WTC11 (cell line): ENCODE measurements around the gene LIMCH1.

Experiments
- CBFB ChIP-seq: sonication (generic); formaldehyde crosslinking; IDR thresholded peaks from 2 replicates; pipeline ENCODE4 v1.8.1; 2022; ENCODE audit warnings: mild to moderate bottlenecking, low read depth, missing genetic modification reagents
- CTCF ChIP-seq: fragments of 200-600 bp; IDR thresholded peaks from 2 replicates; pipeline ENCODE4 v1.8.0; 2022; ENCODE audit warnings: antibody characterized with exemption
- E2F1 ChIP-seq: sonication (generic); formaldehyde crosslinking; IDR thresholded peaks from 2 replicates; pipeline ENCODE4 v1.8.0; 2022; ENCODE audit warnings: mild to moderate bottlenecking, missing genetic modification reagents
- MXD4 ChIP-seq: fragments of 250-450 bp; sonication (Bioruptor Pico); IDR thresholded peaks from 2 replicates; pipeline ENCODE4 v1.8.0; 2021; ENCODE audit warnings: mild to moderate bottlenecking, moderate library complexity, borderline replicate concordance
- TP53 ChIP-seq: sonication (generic); formaldehyde crosslinking; IDR thresholded peaks from 2 replicates; pipeline ENCODE4 v1.8.1; 2023; ENCODE audit warnings: mild to moderate bottlenecking, missing genetic modification reagents
- USF2 ChIP-seq: sonication (generic); formaldehyde crosslinking; IDR thresholded peaks from 2 replicates; pipeline ENCODE4 v1.8.1; 2023; ENCODE audit warnings: mild to moderate bottlenecking, missing genetic modification reagents, moderate library complexity
- ZBTB21 ChIP-seq: sonication (generic); formaldehyde crosslinking; IDR thresholded peaks from 2 replicates; pipeline ENCODE4 v1.8.1; 2023; ENCODE audit warnings: mild to moderate bottlenecking, missing genetic modification reagents, borderline replicate concordance

GRCh38 chr4:41645728-41646390 lies 107.9 kb downstream of the LIMCH1 start:
- TF ChIP-seq MXD4 (CRISPR knock-in tag) (no peak), USF2 (CRISPR knock-in tag) (no peak), CTCF (no peak), TP53 (CRISPR knock-in tag) (no peak), CBFB (CRISPR knock-in tag) (no peak), E2F1 (CRISPR knock-in tag) (no peak), ZBTB21 (CRISPR knock-in tag) (no peak)
